NCI-H1436 treated with DMSO at 0.1 percent for 48 hours (cell line): ENCODE results near the gene MARK3.

ENCODE experiments used
- DNase-seq: peaks from one replicate; lab custom pipeline; 2025; lab: John Stamatoyannopoulos, UW

Gene MARK3

GRCh38 chr14:103550451-103551337 lies 165.5 kb downstream of the MARK3 start:
- no peak for DNase-seq

DNA sequence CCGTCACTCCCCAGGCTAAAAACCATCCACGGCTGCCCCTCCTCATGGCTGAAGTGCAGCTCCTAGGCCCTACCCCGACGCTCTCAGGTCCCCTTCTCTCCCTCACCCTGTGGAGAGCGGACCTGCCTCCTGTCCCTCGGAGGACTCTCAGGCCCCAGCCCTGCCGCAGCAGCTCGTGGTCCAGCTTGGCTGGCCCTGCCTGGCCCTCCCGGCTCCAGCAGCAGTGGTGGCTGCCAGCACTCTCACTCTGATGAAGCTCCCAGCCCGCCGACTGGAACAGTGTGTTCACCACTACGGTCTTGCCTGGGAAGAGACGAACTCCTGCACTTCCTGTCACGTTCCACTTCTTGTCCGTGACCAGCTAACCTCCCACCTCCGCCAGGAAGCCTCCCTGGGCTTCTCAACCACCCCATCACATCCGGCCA lies 166.1 kb downstream of the MARK3 start:
- DNase-seq = no peak

DNA sequence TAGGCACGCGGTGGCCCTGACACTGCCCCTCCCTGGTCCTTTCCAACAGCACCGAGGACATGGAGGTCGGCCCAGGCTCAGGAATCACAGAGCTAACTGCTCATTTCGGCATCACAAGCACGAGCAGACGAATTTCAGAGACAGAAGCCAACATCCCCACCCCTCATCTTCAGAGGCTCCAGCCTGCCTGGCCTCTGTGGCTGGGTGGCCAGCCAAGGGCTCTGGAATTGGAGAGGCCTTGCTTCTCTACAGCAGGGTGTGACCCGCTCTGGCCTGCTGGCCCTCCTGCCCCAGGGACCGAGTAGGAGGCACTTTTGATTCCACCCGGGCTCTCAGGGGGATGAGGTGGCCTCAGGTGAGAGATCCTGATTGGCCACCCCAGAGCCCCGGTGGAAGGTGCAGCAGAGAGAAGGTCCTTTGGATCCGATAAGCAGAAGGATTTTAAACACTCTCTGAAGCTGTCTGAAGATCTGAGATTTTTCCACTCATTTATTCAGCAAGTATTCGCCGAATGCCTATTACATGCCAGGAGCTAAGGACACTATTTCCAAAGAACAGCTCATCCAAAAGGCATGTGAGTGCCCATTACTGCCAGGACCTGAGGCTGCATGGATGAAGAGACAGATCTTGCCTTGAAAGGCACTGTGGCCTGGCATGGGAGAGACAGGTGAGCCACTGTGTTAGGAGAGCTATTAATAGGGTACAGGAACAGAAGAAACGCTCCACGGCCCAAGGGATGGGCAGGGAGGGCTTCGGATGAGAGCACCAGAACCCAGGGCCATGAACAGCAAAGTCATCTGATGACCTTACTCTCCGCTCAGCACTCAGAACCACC lies 167.0 kb downstream of the MARK3 start:
- DNase-seq = no peak

GRCh38 chr14:103552846-103553210 lies 167.6 kb downstream of the MARK3 start:
- no peak for DNase-seq
